NCI-H69 (cell line): Measurements from ENCODE around the gene SAA4.
"Not testable (repeated sequence)": the region's sequence is repeated elsewhere in the genome, so short reads cannot be mapped to it uniquely, and the experiment has no call there.

ENCODE experiments used
- DNase-seq: peaks from one replicate; lab custom pipeline; 2025; lab: John Stamatoyannopoulos, UW

The SAA4 gene, protein sequence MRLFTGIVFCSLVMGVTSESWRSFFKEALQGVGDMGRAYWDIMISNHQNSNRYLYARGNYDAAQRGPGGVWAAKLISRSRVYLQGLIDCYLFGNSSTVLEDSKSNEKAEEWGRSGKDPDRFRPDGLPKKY

DNA sequence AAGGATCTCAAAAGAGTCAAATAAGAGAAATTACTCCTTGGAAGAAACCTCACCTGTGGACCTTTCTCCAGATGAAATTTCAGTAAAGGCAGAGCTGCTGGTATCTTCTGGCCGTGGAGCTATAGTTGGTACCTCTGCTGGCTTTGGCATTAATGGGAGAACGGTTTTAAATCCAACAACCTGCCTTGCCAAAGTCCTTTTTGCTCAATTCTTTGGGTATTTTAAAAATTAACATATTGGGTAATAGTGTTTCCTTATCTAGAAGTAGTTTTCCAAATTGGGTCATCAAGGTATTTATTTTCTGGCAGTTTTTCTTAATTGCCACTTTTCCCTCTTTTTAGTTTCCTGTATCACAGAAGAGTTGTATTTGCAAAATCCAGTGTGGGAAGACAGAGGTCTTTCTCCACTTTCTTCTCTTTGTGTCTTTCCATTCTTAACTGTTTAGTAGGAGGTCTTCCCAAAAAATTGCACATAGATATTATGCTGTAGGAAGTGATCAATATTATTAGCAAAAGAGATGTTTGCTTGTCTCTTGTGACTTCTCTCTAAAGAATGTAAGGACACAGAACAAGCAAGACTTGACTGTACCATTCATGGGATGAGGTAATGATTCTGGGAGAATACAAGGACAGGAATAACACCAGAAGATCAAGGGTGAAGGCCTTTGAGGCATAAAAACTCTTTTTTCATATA lies at the start of gene SAA4:
Gene SAA4, minus strand, starts transcription at position 139 of the 693 bp plus-strand sequence. CDS start 876 bp downstream, outside the sequence.
- DNase-seq, result no peak

- DNase-seq, result no peak
These were observed 49.2 kb upstream of the SAA4 start for GRCh38 chr11:18285841-18286240.

GRCh38 chr11:18282626-18283025 lies 46.0 kb upstream of the SAA4 start:
- no peak for DNase-seq

- no peak for DNase-seq
These were observed 43.9 kb upstream of the SAA4 start for GRCh38 chr11:18280438-18281045.

- DNase-seq, result no peak
These were observed 41.1 kb upstream of the SAA4 start for GRCh38 chr11:18277565-18278271.

DNA sequence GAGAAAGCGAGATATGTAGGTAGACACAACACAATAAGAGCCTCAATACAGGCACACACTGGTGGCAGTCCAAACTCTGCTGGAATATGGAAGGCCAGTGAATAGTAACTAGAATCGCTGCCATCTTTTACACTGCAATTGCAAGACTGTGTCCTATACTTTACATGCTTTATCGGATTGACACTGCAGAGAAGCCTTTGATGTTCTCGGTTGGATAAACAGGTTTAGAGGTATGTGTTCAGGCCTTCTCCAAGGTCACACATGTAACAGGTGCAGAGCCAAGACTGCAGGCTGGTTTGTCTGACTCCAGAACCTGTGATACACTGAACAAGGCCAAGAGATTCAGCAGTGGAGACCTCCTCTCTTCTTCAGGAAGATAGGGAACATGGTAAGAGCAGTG lies 34.6 kb upstream of the SAA4 start:
- DNase-seq, result no peak

DNA sequence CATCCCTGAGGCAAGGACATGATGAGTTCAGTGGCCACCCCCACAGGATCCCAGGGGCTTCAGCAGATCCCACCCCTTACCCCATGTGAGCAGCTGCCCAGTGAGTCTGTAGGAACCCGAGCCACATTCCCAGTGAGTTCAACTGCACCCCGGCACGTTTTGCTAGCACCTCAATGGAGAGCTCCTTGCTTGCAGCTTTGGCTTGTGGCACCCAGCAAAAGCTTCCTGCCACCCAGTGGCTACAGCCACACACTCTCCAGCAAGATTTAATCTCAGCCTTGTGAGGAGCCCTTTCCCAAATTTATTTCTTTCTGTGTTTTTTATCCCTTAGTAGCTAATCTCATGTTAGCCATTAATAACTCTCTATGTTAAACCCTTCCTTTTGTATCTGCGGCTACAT lies 33.5 kb upstream of the SAA4 start:
- peak; percentile 6 for DNase-seq

DNA sequence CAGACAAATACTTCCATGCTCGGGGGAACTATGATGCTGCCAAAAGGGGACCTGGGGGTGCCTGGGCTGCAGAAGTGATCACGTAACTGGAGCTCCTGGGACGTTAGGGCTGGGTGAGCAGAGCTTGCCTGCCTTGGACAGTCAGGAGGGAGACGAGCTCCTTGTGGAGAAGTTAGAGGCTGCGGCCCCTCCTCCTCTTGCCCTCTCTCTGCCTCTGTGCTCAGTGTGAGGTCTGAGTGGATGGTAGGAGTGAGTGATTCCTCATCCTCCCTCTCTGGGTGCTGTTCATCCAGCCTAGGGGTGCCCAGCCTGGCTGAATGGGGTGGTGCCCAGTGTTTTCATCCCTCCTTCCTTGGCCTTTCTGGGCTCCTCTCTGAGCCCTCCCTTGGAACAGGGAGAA lies 32.6 kb upstream of the SAA4 start:
- DNase-seq, result not testable (repeated sequence)

DNA sequence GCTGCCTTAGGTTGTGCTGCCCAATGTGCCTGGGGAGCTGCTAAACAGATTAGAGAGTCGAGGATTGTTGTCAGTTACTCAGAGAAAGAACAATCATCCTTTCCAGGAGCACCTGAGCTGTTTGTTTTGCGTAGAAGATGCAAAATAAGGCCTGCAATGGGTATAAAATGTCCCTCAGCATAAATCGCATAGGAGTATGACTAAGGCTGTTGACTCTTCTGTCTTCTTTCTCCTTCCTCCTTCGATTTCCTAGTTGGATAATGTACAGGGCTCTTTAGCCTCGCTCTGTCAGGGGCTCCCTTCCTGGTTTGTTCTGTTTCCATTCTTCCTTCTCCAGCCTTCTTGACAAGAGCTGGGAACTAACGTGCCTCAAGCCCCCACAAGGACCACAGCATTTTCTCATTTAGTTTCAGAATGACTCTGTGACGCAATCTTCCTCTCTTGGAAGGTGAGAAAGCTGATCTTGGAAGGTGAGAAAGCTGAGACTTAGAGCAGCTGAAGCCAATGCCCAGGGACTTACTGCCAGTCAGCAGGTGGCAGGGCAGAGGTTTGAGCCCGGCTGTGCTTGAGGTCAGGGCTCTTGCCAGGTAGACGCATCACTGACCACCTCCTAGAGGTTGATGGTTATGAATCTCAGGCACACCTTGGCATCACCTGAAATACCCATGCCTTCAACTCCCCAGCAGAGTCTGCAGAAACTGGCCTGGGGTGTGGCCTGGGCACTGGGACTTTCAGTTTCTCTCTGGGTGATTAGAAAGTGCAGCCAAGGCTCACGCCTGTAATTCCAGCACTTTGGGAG lies 30.9 kb upstream of the SAA4 start:
- DNase-seq, result not testable (repeated sequence)

DNA sequence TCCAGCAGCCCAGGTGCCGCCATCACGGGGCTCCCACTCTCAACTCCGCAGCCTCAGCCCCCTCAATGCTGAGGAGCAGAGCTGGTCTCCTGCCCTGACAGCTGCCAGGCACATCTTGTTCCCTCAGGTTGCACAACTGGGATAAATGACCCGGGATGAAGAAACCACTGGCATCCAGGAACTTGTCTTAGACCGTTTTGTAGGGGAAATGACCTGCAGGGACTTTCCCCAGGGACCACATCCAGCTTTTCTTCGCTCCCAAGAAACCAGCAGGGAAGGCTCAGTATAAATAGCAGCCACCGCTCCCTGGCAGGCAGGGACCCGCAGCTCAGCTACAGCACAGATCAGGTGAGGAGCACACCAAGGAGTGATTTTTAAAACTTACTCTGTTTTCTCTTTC lies 29.3 kb upstream of the SAA4 start, which contains the start of gene SAA1:
Gene SAA1, plus strand, starts transcription at position 316 of the 400 bp plus-strand sequence. CDS start 624 bp downstream, outside the sequence.
- no peak for DNase-seq

- DNase-seq, result no peak
These were observed 28.3 kb upstream of the SAA4 start for GRCh38 chr11:18264677-18265555.

DNA sequence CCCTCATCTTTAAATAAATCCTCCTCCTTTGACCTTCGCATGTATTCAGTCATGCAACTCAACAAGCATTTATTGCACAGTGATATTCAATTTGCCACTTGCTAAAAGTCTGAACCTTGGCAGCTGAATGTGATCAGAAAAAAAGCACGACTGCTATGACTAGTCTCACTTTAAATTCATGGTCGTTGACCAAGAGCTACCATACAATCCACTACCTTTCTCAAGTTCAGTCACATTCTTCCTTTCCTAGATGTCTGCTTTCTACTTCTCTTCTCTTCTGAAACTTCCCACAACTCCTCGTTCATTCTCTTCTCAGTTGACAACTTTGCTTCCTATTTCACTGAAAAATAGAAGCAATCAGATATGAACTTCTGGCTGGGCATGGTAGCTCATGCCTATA lies 27.4 kb upstream of the SAA4 start:
- no peak for DNase-seq

DNA sequence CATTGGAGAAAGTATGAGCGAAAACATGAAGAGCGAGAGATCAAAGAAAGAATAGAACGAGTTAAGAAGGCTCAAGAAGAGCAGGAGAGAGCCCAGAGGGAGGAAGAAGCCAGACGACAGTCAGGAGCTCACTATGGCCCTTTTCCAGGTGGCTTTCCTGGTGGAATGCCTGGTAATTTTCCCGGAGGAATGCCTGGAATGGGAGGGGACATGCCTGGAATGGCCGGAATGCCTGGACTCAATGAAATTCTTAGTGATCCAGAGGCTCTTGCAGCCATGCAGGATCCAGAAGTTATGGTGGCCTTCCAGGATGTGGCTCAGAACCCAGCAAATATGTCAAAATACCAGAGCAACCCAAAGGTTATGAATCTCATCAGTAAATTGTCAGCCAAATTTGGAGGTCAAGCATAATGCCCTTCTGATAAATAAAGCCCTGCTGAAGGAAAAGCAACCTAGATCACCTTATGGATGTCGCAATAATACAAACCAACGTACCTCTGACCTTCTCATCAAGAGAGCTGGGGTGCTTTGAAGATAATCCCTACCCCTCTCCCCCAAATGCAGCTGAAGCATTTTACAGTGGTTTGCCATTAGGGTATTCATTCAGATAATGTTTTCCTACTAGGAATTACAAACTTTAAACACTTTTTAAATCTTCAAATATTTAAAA lies 26.2 kb upstream of the SAA4 start:
- DNase-seq, result not testable (repeated sequence)

GRCh38 chr11:18261721-18262120 lies 25.1 kb upstream of the SAA4 start:
- DNase-seq, result no peak

GRCh38 chr11:18259259-18259658 lies 22.7 kb upstream of the SAA4 start:
- DNase-seq, result no peak

DNA sequence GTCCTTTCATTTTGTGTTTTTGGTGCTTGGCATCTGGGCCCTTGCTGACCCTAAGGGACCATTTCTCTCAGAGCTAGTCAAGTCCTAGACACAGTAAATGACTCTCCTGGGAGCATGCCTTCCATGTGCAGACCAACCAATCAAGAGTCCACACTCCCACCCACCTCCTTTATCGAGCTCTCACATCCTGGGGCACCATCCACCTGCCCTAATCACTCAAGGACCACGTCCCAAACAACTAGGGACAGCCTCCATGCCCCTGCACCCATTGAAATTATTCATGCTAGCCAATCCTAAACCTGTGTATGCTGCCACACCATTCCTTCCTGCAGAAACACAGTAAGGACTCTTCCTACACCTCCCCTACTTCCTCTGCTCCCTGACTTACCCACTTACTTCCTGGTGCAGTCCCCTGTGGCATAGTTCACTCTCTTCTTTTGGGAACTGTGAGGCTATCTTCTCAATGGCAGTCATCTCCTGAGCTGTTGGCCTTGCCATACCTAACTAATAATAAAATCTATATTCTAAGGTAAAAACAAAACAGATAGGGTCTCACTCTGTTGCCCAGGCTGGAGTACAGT lies 18.3 kb upstream of the SAA4 start:
- no peak for DNase-seq

DNA sequence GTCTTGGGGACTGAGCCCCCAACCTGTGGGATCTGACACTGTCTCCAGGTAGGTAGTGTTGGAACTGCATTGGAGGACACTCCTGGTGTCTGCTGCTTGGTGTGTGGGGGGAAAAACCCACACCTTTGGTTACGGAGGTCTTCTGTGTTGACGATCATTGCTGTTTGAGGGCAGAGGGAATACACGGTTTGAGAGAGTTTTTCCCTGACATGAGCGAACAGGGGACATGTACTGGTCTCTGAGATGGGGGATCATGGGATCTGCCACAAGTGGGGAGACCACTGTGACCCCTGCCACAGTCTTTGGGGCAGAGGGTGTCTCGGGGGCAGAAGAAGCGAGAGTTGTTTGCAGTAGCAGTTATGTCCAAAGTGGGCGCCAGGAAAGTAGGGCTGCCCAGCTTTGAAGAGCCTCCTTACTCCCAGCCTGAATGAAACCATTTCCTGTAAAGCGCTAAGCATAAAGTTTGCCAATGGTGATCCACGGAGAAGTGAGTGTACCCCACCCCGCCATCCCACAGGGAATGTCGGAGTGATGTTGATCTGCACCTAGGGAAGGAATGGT lies 17.3 kb upstream of the SAA4 start:
- no peak for DNase-seq

DNA sequence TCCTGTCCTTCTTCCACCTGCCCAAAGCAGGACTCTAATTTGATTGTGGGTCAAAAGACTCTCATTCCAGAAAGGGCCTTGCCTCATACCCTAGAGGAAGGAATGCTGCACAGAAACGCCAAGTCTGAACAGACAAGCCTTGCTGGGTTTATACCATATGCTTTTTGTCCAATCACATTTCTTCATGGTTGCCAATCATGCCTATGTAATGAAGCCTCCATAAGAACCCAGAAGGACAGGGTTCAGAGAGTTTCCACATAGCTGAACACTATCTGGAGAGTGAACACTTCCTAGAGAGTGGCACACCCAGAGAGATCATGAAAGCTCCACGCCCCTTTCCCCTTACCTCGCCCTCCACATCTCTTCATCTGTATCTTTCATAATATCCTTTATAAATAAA lies 16.6 kb upstream of the SAA4 start:
- no peak for DNase-seq

DNA sequence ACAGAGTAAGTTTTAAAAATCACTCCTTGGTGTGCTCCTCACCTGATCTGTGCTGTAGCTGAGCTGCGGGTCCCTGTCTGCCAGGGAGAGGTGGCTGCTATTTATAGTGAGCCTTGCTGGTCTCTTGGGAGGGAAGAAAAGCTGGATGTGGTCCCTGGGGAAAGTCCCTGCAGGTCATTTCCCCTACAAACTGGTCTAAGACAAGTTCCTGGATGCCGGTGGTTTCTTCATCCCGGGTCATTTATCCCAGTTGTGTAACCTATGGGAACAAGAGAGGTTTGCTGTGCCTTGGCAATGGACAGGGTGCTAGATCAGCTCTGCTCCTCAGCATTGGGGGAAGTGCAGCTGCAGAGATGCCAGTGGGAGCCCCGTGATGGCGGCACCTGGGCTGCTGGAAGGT lies 12.0 kb upstream of the SAA4 start, which contains the start of gene SAA2:
Gene SAA2, minus strand, starts transcription at position 108 of the 400 bp plus-strand sequence. CDS start 657 bp downstream, outside the sequence.
- DNase-seq, result no peak

DNA sequence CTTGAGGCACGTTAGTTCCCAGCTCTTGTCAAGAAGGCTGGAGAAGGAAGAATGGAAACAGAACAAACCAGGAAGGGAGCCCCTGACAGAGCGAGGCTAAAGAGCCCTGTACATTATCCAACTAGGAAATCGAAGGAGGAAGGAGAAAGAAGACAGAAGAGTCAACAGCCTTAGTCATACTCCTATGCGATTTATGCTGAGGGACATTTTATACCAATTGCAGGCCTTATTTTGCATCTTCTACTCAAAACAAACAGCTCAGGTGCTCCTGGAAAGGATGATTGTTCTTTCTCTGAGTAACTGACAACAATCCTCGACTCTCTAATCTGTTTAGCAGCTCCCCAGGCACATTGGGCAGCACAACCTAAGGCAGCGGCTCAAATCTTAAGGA lies 10.6 kb upstream of the SAA4 start:
- not testable (repeated sequence) for DNase-seq
